NCI-H2196 (cell line): ENCODE data around the gene CHKB.
A peak's percentile ranks its signal among the peaks of the same experiment; 100 is the strongest.

ENCODE experiments used
- DNase-seq: peaks from one replicate; lab custom pipeline; 2025; ENCODE audit not compliant: unreplicated experiment; lab: John Stamatoyannopoulos, UW

CHKB gene

DNA sequence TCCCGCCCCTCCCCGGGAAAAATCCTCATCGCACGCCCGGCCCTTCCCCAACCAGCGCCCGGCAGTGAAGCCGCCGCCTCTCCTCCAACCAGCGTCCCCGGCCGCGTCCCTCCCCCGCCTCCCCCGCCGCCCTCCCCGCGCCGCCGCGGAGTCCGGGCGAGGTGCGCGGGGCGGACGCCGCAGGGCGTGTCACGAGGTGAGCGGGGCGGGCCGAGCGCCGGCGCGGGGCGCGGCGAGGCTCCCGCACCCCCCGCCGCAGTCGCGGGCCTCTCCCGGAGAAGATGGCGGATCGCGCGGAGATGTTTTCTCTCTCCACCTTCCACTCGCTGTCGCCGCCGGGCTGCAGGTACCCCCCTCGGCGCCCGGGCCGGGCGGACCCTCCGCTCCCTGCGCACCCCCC is 17.9 kb upstream of the CHKB start, which contains the start of gene MAPK8IP2:
TSS of gene MAPK8IP2 (plus strand) at position 256 of the 400 bp plus-strand sequence. CDS start at position 282, 26 bp downstream.
- peak; percentile 45 for DNase-seq

DNA sequence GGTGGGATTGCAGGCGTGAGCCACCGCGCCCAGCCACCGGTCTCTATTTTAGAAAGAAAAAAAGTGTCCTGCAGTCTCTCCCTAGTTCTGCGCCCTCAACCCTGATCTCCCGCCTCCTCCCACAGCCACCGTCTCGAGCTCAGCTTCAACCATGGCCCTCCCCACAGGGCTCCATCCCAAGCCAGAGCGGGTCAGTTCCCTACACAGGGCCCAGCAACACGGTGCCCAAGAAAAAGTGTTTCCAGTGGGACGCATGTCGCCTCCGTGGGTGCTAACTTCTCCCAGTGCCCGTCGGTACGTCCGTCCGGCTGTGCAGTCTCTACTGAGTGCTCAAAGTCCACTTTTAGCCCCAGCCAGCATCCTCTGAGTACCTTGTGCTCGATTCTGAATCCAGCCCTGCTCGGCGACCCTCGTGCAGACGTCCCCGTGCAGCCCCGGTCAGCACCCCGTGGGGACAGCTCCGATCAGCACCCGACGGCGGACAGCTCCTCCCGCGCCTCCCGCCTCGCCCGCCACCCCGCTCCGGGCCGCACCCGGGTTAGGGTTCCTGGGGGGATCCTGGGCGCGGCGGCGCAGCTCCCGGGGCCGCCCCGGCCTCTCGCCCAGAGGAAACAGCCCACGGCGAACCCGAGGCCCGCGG is 17.3 kb upstream of the CHKB start:
- DNase-seq = no peak

DNA sequence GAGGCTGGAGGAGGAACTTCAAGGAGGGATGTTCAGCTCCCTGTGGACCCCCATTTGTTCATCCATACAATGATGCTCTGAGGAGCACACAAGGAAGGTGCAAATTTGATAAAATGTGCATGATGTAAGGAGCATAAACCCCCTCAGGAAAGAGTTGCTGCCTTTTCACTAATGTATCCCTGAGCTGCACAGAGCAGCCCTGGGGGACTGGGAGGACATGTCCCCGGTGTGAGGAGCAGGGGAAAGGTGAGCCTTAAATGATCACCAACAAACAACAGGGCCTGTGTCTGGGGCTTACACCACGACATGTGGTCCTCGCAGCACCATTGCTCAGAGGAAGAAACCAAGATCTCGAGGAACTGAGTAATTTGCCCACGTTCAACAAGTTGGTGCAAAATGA is 14.4 kb upstream of the CHKB start:
- no peak for DNase-seq

DNA sequence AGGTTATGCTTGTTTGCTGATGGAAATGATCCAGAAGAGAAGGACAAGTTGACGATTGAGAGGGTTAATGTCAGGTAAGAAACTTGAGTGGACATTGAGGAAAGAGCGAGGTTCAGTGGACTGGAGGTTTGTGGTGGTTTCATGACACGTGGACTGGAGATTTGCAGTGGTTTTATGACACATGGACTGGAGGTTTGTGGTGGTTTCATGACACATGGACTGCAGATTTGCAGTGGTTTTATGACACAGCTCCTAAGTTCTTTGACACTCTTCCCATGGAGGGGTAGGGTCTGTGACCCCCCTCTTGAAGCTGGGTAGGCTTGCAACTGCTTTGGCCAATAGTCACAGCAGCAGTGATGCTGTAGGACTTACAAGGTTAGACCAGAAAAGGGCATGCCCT is 12.5 kb upstream of the CHKB start:
- no peak for DNase-seq

DNA sequence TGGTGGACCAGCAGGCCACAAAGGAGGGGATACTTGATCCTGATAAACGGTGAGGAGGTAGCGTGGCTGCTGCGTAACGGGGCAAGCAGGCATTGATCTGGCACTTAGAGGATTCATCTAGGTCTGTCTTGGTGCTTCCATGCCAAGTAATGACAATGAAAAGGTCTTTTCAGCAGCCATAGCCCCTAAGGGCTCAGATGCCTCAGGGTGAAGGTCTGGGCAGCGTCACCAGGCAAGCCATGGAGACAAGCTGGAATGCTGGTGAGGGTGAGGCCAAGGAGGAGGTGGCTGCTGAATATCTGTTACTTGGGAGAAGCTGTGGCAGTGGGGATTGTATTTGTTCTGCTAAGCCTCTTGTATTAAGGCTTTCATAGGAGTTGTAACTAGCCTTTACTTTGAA is 4.8 kb upstream of the CHKB start:
- no peak for DNase-seq

DNA sequence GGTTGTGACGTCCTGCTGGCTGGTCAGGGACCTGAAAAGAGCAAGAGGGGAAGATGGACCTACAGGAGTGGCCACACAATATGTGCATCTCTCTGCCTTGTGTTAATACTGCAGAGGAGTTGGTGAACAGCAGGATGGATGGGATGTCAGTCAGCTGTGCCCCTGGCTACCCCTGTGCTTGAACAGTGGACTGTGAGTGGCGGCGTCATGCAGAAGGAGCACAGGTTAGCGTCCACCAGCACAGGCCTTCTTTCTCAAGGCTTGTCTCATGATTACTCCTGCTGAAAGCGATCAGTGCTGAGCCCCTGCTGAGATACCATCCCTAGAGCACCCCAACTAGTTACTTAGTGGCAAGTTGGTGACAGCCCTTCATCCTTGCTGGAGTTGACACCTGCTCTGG is 3.8 kb upstream of the CHKB start:
- no peak for DNase-seq

DNA sequence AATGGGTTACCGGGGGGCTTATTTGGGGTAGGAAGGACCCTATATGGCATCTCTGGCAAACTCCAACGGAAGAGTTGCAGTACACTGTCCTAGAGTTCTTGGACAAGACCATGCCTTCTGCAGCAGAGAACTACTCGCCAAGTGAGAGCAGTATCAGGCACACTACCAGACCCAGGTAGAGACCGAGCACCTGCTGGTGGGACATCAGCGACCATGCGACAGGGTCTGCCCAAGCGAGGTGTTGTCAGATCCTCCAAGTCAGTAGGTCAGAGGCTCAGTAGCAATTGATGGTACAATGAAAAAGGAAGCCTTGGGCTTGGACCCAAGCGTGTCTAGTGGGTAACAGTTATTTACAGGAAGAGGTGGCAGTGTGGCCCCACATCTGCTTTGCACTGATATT is 3.1 kb upstream of the CHKB start:
- DNase-seq = no peak

DNA sequence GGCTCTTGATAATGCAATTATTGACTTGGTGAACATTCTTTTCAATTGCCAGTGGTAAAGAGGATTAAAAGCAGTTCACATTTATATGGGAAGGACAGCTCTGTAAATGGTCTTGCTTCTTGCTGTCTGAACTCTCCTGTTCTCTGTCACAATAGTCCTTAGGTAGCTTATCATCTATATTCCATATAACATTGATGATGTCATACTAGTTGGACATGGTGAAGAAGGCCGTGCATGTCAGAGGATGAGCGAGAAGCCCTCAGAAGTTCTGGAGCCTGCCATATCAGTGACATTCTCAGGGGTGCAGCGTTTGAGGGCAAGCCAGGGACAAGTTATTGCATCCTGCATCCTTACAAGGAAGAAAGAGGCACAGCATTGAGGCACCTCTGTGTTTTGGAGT is 2.6 kb upstream of the CHKB start:
- no peak for DNase-seq

DNA sequence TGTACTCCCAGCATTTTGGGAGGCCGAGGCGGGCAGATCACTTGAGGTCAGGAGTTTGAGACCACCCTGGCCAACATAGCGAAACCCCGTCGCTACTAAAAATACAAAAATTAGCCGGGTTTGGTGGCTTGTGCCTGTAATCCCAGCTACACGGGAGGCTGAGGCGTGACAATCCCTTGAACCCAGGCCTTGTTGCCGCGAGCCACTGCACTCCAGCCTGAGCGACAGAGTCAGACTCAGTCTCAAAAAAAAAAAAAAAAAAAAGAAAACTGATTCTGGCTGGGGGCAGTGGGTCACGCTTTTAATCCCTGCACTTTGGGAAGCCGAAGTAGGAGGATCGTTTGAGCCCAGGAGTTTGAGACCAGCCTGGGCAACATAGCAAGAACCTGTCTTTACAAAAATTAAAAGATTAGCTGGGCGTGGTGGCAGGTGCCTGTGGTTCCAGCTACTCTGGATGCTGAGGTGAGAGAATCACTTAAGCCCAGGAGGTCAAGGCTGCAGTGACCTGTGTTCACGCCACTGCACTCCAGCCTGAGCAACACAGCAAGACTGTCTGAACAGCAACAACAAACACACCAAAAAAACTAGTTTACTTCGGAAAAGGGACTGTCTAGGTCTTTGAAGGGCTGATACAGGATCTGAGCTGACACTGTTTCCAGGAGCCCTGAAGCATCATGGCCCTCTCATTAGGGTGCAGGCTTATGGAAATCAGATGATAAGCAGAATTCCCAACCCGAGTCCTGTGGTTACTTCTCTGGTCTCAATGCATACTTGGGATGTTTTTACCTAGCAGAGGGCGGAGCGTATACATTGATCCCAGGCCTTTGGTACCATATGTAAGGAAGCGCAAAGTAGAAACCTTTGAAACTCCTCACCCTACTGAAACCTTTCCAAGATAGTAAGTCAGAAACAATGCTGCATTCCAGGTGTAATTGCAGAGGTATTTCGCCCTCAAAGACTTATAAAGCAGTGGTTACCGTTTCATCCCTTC is 1.8 kb upstream of the CHKB start:
- DNase-seq = no peak

DNA sequence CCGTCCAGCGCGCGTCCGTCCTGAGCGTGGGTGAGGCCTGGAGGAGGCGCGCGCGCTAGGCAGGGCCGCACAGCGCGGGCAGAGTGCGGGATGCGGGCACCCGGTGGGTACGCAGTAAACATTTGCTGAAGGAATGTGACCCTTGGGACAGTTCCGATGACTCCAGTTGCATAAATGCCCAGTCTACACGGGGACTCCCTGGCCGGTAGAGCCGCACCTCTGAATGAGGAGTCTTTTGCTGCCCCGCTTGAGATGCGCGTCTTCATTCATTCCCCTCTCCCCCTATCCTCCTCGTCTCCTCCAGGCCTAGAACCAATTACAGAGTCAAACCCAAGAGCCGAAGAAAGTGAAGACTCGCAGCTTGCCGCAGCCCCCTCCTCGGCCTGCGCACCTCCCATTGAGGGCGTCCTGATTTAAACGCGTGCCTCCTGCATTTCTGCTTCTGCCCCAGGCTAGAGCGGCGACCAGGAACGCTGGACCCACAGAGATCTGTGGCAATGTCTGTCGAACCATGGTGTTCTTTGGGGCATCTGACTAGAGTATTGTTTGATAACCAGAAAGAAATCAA is 729 bp upstream of the CHKB start:
- no peak for DNase-seq

DNA sequence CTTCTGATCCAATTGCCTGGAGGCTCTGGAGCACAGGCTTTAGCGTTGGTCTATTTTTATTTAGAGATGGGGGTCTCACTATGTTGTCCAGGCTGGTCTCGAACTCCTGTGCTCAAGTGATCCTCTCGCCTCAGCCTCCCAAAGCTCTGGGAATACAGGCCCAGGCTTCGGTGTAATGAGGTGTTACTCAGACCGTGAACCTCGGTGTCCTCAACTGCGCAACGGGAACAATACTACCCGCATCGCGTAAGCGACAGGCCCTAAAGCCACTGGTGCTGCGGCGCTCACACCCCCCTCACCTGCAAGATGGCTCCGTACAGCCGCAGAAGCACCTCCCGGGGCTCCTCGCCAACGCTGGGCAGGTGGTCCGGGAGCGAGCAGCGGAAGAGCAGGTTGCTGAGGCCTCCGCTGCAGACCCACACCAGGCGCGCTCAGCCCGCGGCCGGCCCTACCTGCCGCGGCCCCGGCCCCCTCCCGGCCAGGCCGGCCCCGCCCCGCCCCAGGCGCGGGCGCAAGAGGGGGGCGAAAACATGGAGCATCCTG is 628 bp downstream of the CHKB start:
- peak; percentile 35 for DNase-seq

DNA sequence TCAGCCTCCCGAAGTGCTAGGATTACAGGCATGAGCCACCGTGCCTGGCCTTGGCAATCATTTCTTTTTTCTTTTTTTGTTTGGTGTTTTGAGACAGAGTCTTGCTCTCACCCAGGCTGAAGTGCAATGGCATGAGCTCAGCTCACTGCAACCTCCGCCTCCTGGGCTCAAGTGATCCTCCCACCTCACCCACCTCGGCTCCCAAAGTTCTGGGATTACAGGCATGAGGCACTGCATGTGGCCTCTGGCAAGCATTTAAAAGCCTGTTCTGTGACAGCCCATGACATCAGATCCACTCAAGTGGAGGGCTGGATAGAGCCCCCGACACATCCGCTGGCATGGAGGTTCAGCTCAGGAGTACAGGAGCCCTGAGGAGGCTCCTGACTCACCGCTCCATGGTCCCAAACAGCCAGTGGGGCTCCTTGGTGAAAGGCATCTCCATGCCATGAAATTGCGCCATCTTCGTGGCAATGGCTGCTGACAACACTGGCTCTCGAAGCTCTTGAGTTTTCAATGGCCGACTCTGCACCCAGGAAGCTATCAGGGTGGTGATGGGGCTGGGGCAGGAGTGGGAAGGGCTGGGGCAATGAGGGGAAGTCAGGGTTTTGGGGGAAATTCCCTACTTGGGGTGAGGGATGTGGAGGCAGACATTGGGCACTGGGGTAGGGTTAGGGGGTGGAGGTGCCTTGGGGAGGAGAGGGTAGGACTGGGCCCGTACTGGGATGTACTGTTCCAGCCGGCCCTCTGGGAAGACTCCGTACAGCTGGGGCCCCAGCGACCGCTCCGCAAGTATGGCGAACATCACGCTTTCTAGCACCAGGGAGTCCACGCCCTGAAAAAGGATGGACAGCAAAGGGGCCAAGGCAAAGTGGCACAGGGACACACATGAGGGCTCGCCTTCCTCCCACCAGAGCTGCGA is 1.4 kb downstream of the CHKB start:
- no peak for DNase-seq

DNA sequence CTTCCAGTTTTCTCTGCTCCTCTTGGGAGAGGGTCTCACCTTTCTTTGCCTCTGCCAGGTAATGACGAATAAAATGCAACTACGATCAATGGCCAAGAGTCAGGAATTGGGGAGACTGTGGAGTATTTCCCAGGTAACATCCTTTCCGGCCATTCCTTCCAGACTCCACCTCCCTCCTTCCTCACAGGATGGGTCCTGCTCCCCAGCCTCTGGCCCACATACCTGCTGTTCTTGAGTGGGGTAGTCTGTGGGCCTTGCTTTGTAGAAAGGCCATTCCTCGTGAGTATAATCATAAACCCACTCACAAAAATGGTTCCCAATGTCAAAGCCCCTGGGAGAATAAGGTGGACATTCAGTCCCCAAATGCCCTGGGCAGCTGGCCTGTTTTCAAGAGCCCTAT is 2.9 kb downstream of the CHKB start:
- DNase-seq = no peak

DNA sequence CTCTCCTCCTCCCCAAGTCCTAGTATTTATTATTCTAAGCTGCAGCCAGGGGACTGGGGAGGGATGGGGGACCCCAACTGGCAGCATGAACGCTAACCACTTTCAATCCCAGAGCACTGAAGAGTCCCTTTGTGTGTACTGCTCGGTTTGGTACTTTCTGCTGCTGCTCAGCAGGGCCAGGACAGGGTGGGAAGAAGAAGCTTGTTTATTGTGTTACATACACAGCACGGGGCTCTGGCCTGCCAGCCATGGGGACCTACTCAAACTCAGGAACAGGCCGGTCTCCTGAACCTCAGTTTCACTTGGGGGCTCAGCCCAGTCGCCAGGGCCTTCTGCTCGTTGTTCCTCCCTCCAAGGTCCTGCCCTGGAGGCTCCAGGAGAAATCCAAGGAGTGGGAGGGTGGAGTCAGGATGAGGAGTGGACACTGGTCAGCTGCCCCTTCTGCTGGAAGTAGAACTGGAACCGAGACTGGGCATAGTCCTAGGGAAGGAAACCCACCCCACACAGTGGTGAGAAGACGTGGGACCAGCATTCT is 3.8 kb downstream of the CHKB start:
- no peak for DNase-seq

DNA sequence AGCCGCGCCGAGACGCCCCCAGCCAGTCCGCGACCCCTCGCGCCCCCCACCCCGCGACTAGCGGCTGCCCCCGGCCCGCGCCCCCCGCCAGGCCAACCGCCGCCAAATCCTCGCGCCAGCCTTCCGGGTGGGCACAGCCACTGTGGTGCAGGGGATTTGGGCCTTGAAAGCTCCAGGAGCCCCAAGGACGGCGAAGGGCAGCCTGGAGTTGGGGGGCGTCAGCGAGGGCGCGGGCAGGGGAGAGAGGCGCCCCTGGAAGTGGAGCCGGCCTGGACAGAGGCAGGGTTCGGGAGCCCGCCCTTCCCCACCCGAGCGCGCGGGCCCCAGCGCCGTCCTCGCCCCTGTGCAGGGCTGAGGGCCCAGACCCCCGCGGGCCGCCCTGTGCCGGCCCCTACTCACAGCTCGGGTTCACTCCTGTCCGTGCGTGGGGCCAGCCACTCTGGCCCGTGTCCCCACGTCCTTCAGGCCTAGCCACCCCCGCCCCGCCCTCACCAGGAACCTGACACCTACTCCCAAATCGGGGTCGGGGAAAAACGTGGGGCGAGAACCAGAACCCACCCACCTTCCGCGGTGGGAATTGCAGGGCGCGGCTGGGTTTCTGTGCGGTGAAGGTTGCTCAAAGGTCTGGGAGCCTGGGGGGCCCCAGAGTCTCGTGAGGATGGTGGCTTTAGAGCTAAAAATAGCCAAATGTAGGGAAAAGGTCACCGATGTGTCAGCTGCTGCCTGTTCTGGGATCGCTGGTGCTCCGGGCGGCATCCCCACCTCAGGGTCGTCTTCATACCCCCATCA is 4.5 kb downstream of the CHKB start, which contains the start of gene CPT1B:
TSS of gene CPT1B (minus strand) at position 441 of the 789 bp plus-strand sequence. CDS start 512 bp downstream, outside the sequence.
- no peak for DNase-seq

DNA sequence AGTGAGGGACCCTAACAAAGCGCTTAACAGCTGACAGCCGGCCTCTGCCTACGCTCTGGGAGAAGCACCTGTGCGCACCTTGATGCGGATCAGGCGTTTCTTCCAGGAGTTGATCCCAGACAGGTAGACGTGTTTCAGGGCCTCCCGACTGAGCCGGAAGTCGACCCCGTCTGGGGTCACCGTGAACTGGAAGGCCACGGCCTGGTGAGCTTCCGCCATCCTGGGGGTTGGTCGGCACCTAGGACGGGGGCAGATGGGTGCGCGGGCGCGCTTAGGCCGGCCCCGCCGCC is 5.0 kb downstream of the CHKB start:
- DNase-seq = no peak

DNA sequence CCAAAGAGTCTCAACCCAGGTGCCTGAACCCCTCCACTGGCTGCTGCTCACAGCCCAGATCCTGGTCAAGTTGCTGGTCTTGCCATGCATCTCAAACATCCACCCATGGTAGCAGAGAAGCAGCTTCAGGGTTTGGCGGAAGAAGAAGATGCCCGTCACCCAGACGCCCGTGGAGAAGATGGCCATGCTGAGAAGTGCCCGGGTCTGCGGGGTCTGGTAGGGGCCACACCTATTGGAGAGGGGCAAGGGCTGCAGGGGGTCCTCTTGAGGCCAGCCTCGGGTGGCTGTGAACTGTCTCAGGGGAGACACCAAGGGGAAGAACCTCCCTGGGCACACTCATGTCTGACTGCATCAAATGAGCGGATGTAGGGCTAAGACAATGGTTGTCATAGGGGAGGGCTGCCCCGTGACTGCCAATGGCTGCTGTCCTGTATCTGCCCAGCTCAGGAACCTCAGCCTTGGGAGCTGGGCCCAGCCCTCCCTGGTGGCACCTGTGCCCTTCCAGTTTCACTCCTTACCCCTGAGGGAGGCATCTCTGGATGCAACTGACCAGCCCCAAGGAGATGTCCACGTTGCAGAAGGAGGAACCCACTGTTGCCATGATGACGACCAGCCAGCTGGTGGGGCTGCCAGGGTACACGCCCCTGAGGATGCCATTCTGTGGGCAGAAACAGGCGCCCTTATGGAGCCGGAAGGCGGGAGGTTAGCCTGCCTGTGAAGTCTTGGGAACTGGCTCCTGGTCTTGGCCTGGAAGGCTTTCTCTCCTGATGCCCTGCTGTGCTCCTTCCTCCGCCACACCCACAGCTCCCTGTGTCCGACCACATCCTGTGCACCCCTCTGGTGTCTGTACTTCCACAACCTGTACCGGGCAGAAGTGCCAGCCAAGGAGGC is 5.6 kb downstream of the CHKB start:
- no peak for DNase-seq

DNA sequence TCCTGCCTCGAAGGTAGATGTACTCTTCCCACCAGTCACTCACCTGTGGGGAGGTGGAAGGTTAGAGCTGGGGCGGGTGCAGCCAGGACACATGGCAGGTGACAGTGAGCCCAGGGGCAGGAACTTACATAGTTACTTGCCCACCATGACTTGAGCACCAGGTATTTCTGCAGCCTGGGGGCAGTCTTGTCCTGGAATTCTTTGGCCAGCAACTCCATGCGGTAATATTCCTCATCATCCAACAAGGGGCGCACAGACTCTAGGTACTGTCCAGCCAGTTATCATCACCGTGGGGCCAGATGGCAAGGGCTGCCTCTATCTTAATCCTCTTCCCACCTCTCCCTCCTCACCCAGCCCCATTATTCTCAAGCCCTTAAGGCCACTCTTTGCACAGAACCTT is 6.6 kb downstream of the CHKB start:
- no peak for DNase-seq
